Measurements from ENCODE around the gene PIK3CB.
"Not testable (repeated sequence)": the region's sequence is repeated elsewhere in the genome, so short reads cannot be mapped to it uniquely, and the experiment has no call there.

The PIK3CB gene

DNA sequence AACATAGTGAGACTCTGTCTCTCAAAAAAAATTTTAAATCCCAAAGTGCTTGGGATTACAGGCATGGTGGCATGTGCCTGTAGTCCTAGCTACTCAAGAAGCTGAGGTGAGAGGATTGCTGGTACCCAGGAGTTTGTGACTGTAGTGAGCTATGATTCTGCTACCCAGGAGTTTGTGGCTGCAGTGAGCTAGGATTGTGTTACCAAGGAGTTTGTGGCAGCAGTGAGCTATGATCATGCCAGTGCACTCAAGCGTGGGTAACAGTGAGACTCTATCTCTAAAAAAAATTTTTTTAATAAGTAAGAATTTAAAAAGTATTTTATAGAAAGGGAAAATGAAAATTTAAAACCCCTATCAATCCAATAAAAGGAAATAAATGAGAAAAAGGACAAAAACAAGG is 156.6 kb downstream of the PIK3CB start:
- no peak for DNase-seq

DNA sequence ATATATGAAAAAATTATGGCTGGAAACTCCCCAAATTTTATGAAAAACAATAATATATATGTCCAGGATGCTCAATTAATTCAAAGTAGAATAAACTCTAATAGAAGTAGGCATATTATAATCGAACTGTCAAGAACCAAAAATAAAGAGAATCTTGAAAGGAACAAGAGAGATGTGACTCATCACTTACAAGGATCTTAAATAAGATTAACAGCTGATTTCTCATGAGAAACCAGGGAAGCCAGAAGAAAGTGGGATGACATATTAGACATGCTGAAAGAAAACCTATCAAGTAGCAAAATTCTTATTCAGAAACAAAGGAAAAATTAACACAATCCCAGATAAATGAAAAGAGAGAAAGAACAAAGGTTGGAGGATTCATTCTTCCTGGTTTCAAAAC is 159.3 kb downstream of the PIK3CB start:
- no peak for DNase-seq

DNA sequence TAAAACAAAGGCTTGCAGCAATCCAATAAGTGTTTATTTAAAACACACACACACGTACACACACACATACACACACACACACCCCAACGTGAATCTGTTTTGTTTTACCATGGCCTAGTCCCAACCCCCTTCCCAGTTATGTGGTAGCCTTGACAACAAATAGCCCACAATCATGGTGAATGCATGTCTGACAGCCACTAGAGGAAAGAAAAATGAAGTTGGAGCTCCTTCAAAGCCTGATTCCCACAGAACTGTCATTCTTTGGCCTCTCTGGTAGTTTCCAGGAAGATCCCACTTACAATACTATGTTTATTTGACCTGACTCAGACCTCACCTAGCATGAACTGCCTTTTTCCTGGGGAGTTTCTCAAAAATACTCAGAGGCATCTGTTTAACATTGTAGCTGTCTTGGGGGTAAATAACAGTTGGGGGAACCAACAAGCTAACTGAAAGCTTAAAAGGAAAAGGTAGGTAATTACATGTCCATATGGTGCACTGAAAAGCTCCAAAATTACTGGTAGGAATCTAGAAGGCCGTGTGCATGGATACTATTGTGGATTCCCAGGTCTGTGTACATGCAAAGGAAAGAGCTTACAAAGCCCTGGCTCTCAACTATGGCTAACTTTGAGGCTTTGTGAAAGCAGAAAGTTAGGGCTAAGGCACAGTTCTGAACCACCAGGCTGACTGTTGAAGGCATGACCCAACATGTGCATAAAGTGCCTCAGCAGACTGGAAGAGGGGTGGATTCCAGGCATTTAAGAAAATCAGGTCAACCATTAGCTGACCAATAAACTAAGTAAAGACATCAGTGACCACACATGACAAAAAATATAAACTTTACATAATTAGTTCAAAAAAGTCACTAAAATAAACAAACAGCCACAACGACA is 160.8 kb downstream of the PIK3CB start:
- no peak for DNase-seq

DNA sequence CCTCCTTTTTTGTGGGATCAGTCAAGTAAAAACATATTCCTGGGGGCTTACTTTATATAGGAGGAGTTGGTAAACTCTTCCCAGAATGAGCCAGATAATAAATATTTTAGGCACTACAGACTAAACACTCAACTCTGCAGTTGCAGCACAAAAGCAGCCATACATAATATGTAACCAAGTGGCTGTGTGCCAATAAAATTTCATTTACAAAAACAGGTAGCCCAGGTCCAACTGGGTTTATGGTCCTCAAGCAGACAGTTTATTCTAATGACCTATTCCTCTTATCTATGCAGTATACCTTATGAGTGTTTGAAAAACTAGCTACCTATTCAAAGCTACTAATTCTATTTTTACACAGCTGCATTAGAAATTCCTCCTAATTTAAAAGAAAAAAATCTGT is 164.3 kb downstream of the PIK3CB start:
- DNase-seq, result no peak

DNA sequence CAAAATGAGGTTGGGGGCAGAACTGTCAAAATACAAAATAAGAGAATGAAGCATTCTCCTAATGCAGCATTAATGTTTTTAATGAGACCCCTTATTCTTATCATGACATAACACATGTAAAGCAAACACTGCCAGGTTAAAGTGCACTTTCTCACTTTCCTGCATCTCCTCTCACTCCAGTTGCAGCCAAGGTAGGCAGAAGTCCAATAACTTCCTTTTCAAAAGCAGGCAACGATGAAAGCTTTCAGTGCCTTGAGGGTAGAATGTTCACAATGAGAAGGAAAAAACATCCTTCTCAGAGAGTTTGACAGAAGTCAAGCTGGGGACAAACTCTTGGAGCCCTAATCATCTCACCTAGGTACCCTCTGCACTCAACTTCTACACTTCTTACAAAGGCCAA is 166.6 kb downstream of the PIK3CB start:
- no peak for DNase-seq

DNA sequence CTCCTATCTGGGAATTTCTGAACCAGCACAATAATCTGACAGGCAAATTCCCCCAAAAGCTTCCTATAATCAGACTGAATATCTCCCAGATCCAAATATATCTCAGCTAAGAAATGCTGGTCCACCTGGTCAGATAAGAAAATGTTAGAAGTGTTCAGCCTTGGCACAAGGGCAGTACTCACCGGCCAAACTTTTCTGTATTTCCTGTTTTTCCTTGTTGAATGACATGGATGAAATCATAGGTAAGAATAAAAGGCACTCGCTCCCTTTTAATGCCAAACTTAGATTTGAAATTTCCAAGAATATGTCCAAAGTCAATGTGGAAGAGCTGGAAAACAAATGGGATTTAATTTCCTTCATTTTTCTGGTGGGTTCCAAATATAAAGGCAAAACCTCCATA is 177.2 kb downstream of the PIK3CB start:
- no peak for DNase-seq

DNA sequence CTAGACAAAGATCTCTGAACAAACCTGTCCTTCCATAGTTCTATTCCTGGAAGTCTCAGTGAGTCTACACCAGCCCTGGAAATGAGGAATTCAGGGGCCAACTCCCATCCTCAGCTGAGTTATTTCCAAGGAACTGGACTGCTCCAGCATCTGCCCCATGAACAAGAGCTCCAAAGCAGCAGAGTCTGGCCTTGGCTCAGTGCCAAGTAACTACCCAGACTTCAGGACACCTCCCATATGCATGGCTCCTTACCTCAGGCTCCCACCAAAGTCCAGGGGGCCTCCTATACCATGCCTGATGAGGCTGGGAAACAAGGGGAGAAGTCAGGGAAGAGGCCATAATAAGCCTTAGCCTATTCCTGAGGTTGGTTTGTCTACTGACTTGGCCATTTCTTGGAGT is 181.2 kb downstream of the PIK3CB start:
- DNase-seq, result peak in 1 of 2 experiments; percentile 7

DNA sequence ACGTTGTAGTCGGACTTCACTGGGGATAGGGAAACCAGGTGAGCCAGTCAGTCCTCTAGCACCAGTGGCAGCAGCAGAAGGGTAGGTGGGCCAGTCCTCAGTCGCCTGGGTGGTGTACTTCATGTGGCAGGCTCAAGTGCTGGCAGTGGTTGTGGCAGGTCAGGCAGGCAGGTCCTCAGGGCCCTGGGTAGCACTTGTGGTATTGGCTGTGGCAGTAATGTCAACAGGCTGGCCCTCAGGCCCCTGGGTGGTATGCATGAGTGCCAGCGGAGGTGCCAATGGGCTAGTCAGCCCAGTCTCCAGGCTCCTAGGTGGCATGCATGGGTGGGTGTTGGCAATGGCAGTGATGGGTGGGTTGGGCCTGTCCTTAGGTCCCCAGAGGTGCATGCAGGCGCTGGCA is 185.6 kb downstream of the PIK3CB start:
- DNase-seq, result no peak

DNA sequence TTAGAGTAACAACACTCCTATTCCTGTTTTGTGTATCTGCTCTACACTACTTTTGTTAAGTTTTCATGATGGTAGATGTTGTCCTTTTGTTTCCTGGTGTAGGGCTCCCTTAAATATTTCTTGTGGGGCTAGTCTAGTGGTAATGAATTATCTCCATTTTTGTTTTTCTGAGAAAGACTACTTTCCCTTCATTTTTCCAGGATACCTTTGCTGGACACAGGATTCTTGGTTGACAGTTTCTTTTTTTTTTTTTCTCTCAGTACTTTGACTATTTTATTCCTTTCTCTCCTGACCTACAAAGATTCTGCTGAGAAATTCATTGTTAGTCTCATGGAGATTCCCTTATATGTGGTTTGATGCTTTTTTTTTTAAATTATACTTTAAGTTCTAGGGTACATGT is 188.2 kb downstream of the PIK3CB start:
- DNase-seq, result no peak

DNA sequence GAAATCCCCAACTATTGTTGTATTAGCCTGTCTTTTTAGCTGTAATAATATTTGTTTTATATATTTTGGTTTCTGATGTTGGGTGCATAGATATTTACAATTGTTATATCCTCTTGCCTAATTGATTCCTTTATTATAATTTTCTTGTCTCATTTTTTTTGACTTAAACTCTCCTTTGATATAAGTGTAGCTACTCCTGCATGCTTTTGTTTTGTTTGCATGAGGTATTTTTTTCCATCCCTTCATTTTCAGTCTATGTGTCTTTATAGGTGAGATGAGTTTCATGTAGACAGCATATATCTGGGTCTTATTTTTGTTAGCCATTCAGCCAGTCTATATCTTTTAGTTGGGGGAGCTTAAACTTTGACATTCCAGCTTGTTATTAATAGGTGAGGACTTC is 188.7 kb downstream of the PIK3CB start:
- no peak for DNase-seq

DNA sequence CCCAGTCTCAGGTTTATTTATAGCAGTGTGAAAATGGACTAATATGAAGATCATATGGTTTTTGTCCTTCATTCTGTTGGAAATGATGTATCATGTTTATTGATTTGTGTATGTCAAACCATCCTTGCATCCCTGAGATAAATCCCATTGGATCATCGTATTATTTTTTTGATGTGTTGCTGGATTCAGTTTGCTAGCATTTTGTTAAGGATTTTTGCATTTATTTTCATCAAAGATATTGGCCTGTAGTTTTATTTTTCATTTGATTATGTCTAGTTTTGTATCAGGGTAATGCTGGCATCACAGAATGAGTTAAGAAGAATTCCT is 191.8 kb downstream of the PIK3CB start:
- no peak for DNase-seq

DNA sequence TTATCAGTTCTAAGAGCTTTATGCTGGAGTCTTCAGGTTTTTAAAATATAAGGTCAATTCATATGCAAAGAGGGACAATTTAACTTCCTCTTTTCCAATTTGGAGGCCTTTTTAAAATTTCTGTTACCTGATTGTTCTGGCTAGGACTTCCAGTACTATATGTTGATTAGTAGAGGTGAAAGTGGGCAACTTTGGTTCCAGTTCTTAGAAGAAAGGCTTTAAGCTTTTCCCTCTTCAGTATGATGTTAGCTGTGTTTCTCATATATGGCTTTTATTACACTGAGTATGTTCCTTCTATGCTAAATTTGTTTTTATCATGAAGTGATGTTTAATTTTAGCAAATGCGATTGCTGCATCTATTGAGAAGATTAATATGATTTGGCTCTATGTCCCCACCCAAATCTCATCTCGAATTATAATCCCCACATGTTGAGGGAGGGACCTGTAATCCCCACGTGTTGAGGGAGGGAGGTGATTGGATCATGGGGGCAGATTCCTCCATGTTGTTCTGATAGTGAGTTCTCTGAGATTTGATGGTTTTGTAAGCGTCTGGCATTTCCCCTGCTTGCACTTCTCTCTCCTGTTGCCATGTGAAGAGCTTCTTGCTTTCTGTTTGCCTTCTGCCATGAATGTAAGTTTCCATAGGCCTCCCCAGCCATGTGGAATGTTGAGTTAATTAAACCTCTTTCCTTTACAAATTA is 192.4 kb downstream of the PIK3CB start:
- no peak for DNase-seq

DNA sequence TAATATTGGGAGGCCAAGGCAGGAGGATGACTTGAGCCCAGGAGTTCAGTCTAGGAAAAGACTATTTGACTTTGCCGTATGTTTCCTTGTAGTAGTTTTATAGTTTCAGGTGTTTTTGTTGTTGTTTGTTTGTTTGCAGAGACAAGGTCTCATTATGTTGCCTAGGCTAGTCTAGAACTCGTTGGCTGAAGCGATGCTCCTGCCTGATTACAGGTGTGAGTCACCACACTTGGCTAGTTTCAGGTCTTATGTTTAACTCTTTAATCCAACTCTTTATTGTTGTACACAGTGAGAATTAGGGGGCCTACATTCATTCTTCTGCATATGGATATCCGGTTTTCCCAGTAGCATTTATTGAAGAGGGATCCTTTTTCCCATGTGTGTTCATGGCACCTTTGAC is 194.2 kb downstream of the PIK3CB start:
- no peak for DNase-seq

DNA sequence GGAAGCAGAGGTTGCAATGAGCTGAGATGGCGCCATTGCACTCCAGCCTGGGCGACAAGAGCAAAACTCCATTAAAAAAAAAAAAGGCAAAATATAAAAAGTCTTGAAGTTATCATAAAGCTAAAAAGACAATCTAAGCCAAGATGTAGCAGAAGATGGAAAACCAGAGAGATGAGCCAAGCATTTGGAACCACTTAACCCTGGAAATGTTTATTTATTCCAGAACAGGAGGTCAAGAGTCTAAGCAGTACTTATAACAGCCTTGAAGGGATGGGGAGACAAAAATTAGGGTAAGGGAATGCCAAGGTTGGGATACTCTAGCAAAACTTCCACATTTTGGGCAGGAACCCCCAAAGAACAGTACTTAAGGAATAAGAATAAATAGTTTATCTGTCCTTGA is 196.1 kb downstream of the PIK3CB start:
- no peak for DNase-seq

DNA sequence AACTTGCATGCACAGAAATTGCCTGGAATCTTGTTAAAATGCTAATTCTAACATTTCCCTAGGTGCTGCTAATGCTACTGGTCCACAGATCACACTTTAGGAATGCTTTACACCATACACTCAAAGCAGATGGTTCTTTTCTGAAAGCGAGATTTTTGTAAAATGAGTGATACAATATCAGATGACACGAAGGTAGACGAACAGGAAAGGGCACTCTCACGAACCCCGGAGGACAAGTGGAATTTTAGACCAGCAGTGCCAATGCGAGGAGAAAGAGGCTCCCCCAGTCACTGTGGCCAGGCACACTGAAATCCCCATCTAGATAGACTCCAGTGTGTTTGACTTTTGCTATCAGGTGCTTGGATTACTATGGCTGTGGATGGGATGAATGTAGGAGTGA is 205.2 kb downstream of the PIK3CB start:
- no peak for DNase-seq

DNA sequence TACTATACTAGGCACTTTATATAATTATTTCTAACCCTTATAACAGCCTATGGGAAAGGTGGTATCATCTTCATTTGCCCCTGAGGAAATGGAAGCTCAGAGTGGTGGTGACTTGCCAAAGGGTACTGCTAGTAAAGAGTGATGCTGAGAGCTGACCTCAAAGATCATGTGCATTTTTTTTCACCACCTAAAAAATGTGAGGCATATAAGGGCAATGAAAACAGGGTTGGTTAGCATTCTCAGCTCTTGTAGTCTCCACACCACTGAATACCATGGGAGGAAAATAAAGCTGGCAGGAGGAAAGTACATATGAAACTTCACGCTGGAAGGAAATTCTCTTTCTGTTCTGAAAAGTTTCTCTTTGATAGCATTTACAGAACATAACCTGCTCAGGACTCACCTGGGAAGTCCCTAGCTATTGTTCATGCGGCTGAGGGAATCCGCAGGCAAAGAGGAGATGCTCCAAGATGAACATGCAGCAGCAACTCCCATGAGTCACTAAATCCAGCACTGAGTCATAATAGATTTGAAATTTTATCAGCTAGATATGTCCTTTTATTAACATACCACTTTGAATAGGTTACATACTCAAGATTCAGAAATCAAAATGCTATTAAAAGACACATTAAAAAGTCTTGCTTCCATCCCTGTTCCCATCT is 208.9 kb downstream of the PIK3CB start:
- DNase-seq, result no peak

DNA sequence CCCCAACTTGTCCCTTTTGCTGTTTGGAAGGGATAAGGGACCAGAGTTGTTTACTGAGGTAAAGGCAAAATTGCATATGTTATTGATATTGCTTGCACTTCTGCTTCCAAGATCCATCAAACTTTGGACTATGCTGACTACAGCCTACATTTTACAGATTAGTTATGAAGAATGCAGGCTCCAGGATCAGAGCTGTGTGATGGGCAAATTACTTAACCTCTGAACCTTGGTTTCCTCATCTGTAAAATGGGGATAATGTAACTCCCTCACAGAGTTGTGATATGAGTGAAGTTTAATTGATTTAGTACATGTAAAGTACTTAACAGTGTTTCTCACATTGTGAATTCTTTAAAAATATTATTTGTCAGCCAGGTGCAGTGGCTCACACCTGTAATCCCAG is 210.2 kb downstream of the PIK3CB start:
- DNase-seq, result no peak

DNA sequence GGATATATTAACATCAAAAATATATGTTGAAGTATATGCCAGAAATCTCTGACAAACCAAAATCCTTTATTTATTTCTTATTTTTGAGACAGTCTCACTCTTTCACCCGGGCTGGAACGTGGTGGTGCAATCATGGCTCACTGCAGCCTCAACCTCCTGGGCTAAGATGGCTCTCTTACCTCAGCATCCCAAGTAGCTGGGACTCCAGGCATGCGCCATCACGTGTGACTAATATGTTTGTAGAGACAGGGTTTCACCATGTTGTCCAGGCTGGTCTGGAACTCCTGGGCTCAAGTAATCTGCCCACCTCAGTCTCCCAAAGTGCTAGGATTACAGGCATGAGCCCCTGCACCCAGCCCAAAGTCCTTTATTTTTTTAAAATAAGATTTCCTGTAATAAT is 214.3 kb downstream of the PIK3CB start:
- DNase-seq, result no peak

DNA sequence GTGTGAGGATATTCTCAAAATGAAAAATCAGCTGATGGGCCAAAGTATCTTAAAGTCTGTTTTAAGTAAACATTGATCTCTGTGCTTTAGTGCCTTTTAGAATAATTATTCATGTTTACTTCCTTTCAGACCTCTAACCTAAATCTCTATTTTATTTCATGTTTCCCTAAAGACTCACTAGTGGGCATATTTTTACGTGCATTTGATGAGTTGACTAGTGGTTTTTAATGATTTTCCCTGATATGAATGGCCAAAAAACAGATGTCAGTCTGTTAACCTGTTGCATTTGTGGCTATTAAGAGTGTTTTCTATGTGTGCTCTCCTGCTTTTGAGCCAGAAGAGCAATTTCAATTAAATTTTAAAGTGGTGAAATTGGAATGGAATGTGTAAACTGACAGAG is 219.3 kb downstream of the PIK3CB start:
- DNase-seq, result no peak

DNA sequence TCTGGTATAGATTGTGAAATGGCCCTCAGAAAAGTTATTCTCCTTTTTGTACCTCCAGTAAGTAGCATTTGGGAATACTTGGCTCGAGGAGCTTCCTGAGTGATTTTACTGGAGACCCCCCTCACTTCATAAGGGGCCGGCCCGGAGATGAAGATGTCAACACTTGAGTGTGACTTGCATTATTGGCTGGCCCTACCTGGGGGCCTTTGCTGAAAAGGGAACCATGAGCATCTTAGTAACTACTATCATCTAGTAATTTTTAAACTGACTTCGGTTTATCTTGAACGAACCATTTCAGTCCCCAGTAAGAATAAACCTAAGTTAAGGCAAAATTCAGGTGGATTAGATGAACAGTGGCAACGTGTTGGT is 224.8 kb downstream of the PIK3CB start:
- DNase-seq, result no peak

DNA sequence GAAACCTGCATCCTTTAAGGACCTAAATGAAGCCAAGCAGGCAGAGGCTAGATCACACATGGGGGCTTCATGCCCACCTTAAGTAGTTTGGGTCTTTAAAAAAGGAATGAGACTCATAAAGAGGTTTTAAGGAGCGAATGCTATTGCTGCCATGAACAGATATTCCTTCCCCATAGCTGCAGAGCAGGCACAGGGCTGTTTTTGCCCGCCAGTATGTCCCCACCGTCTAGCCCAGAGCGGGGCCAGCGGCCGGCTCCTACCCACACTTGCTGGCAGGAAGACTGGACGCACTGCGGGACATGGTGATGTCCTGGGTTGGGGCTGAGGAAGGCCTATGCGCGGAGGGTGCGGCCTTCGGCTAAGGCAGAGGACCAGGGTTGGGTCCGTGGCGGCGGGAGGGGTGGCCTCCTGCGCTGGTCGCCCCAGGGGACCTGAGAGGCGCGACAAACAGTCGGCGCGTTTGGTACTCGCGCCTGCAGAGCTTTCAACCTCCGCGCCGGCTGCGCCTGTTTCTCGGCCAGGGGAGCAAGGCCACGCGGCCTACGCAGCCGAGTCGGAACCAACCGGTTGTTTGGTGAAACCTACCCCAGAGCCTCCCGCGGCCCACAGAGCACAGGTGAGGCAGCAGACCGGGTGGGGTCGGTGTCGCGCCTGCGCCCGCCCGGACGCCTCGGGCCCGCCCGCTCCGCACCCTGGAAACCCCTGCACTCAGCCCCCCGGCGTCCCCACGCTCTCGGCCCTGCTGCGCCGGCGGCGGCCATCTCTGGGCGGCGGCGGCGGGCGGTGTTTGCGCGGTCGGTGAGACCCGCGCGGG is 226.2 kb downstream of the PIK3CB start, which contains the start of gene FAIM:
TSS of gene FAIM (plus strand) at position 450 of the 814 bp plus-strand sequence. CDS start 10,956 bp downstream, outside the sequence.
- peak; percentile 20 to 59 for DNase-seq

DNA sequence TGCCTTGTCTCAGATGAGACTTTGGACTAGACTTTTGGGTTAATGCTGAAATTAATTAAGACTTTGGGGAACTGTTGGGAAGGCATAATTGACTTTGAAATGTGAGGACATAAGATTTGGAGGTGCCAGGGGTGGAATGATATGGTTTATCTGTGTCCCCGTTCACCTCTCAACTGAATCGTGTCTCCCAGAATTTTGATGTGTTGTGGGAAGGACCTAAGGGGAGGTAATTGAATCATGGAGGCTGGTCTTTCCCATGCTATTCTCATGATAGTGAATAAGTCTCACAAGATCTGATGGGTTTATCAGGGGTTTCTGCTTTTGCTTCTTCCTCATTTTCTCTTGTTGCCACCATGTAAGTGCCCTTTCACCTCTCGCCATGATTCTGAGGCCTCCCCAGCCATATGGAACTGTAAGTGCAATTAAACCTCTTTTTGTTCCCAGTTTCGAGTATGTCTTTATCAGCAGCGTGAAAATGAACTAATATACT is 230.6 kb downstream of the PIK3CB start:
- not testable (repeated sequence) for DNase-seq
